Loucy (cell line): ENCODE results near the gene TAS2R39.

ENCODE experiments used
- H2AFZ ChIP-seq: fragments of 200-600 bp; sonication (generic); 2 replicates; pipeline ENCODE4 v1.6.0; 2016; ENCODE audit warnings: antibody characterized with exemption, mild to moderate bottlenecking, low read length, moderate library complexity
- H3F3A ChIP-seq: fragments of 200-600 bp; 2 replicates; pipeline ENCODE4 v1.6.0; 2016; ENCODE audit warnings: antibody characterized with exemption, low read depth, mild to moderate bottlenecking
- H3K27me3 ChIP-seq: fragments of 200-600 bp; sonication (generic); 2 replicates; pipeline ENCODE4 v1.6.1; 2014; ENCODE audit warnings: low read length, mild to moderate bottlenecking; ENCODE audit not compliant: insufficient read depth, poor library complexity, severe bottlenecking
- H3K36me3 ChIP-seq: fragments of 200-600 bp; sonication (generic); 2 replicates; pipeline ENCODE4 v1.6.1; 2016; ENCODE audit warnings: low read length; ENCODE audit not compliant: insufficient read depth
- H3K4me1 ChIP-seq: fragments of 200-600 bp; sonication (generic); 2 replicates; pipeline ENCODE4 v1.5.1; 2014; ENCODE audit warnings: low read length, mild to moderate bottlenecking; ENCODE audit not compliant: insufficient read depth, poor library complexity, severe bottlenecking
- H3K4me2 ChIP-seq: fragments of 200-600 bp; sonication (generic); 2 replicates; pipeline ENCODE4 v1.6.0; 2014; ENCODE audit warnings: antibody characterized with exemption, low read length, low read depth, mild to moderate bottlenecking; ENCODE audit not compliant: poor library complexity, severe bottlenecking
- H3K4me3 ChIP-seq: fragments of 200-600 bp; sonication (generic); 2 replicates; pipeline ENCODE4 v1.5.1; 2014; ENCODE audit warnings: low read length, mild to moderate bottlenecking, mixed read lengths; ENCODE audit not compliant: poor library complexity, severe bottlenecking
- H3K79me2 ChIP-seq: fragments of 200-600 bp; sonication (generic); 2 replicates; pipeline ENCODE4 v1.6.1; 2014; ENCODE audit warnings: low read length; ENCODE audit not compliant: insufficient read depth
- H3K9ac ChIP-seq: fragments of 200-600 bp; sonication (generic); 2 replicates; pipeline ENCODE4 v1.6.0; 2014; ENCODE audit warnings: mild to moderate bottlenecking, low read depth, low read length, moderate library complexity; ENCODE audit not compliant: poor library complexity, severe bottlenecking
- H3K9me2 ChIP-seq: fragments of 200-600 bp; sonication (generic); replicated peaks from 2 replicates; pipeline ENCODE4 v1.6.1; 2016; ENCODE audit warnings: low read depth, low read length, mixed read lengths
- H3K9me3 ChIP-seq: fragments of 200-600 bp; sonication (generic); 2 replicates; pipeline ENCODE4 v1.6.1; 2014; ENCODE audit warnings: mild to moderate bottlenecking, antibody characterized with exemption, low read length, low read depth; ENCODE audit not compliant: insufficient read depth
- H4K20me1 ChIP-seq: fragments of 200-600 bp; sonication (generic); 2 replicates; pipeline ENCODE4 v1.6.0; 2014; ENCODE audit warnings: antibody characterized with exemption, low read length, mild to moderate bottlenecking; ENCODE audit not compliant: insufficient read depth, poor library complexity, severe bottlenecking
- EZH2phosphoT487 ChIP-seq: fragments of 200-600 bp; IDR thresholded peaks from 2 replicates; pipeline ENCODE4 v1.6.1; 2018; ENCODE audit warnings: antibody characterized with exemption, mild to moderate bottlenecking, moderate library complexity, borderline replicate concordance
- TF ChIP-seq, protein P1 (sequence below): fragments of 200-600 bp; sonication (generic); conservative IDR thresholded peaks from 2 replicates; pipeline ENCODE4 v1.5.1; 2014; ENCODE audit warnings: mild to moderate bottlenecking, antibody characterized with exemption, low read length

The TAS2R39 gene

DNA sequence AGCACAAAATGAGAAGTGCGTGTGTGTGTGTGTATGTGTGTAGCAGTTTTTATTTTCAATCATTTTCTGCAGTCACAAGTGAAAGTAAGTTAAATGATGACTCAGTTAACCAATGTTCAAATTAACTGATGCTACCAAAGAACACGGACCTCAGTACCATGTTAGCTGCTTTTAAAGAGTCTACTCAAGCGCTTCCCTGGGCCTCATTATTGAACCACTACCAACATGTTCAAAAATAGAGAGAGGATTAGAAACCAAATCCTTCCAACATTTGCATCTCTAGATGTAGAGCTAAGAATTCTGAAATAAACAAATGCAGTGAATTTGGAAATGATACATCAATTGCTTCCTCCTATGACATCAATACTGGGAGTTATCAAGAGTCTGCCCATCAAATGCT is at the start of gene TAS2R39:
TSS of gene TAS2R39 (plus strand) at position 396 of the 400 bp plus-strand sequence. CDS start at position 396, 0 bp downstream.
- H3K79me2 ChIP-seq = no peaks in the 10 kb centered on the region
- no peak within 1 kb of the TSS for H3K4me2 ChIP-seq
- TF ChIP-seq EZH2phosphoT487 = no peak
- TF ChIP-seq, protein P1, sequence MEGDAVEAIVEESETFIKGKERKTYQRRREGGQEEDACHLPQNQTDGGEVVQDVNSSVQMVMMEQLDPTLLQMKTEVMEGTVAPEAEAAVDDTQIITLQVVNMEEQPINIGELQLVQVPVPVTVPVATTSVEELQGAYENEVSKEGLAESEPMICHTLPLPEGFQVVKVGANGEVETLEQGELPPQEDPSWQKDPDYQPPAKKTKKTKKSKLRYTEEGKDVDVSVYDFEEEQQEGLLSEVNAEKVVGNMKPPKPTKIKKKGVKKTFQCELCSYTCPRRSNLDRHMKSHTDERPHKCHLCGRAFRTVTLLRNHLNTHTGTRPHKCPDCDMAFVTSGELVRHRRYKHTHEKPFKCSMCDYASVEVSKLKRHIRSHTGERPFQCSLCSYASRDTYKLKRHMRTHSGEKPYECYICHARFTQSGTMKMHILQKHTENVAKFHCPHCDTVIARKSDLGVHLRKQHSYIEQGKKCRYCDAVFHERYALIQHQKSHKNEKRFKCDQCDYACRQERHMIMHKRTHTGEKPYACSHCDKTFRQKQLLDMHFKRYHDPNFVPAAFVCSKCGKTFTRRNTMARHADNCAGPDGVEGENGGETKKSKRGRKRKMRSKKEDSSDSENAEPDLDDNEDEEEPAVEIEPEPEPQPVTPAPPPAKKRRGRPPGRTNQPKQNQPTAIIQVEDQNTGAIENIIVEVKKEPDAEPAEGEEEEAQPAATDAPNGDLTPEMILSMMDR = no peak

DNA sequence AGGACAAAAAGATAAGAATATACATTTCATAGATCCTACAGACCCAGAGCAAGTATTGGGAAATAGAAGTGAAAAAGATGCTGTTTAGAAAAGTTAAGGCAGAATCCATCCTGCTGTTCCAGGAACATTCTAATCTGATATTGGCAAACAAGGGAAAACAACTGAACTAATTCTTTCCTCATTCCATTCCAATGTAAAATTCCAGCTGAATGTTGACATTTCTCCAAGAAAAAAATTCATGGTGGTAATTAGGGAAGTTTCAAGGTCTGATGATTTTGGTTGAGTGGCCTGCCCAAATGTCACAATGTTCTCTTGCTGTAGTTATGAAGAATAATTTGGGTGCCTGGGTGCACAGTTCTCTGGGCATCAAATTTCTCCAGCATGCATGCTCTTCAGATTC is 36.1 kb upstream of the TAS2R39 start:
- no peaks in the 10 kb centered on the region; the same call in 1 of the 2 replicates for H3K9me3 ChIP-seq
- no peaks in the 10 kb centered on the region for H3K9me2 ChIP-seq
- H3K4me1 ChIP-seq = no peaks in the 10 kb centered on the region
- no peaks in the 10 kb centered on the region for H3K36me3 ChIP-seq
- H3K9ac ChIP-seq = no peak overlapping the region
- no peaks in the 10 kb centered on the region for H3K27me3 ChIP-seq
- H2AFZ ChIP-seq = no peak overlapping the region
- no peaks in the 10 kb centered on the region for H4K20me1 ChIP-seq
- H3K4me3 ChIP-seq = no peak overlapping the region
- H3K79me2 ChIP-seq = no peaks in the 10 kb centered on the region
- TF ChIP-seq, protein P1 = no peak
- TF ChIP-seq EZH2phosphoT487 = no peak
- no peaks in the 10 kb centered on the region for H3F3A ChIP-seq
- no peak overlapping the region for H3K4me2 ChIP-seq

More for the DNA sequence above, at the start of gene TAS2R39:
- Histone ChIP-seq H3K9me3 (no peaks in the 10 kb centered on the region), H3K4me1 (no peaks in the 10 kb centered on the region), H2AFZ (no peak within 1 kb of the TSS), H3K9me2 (no peaks in the 10 kb centered on the region), H3K4me3 (no peak within 1 kb of the TSS), H4K20me1 (no peaks in the 10 kb centered on the region), H3F3A (no peaks in the 10 kb centered on the region), H3K9ac (no peak within 1 kb of the TSS), H3K36me3 (no peaks in the 10 kb centered on the region), H3K27me3 (no peaks in the 10 kb centered on the region)

DNA sequence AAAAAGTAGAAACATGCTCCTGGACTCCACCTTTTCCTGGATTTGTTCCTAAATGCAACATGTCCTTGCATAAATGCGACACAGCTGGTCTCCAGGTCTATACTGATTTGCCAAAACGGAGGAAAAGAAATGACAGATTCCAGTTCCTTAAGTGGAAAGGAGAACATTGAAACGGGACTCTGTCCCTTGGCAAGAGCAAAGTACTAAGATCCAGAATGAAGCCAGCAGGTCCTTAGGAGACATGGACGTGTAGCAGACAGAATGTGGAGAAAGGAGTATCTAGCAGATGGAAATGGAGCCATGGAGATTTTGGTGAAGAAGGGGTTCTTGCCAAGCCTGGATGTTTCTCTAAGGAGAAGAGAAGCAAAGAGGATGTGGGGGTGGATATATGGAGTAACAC is 35.2 kb upstream of the TAS2R39 start:
- no peaks in the 10 kb centered on the region for H4K20me1 ChIP-seq
- no peaks in the 10 kb centered on the region for H3K79me2 ChIP-seq
- TF ChIP-seq, protein P1 = no peak
- TF ChIP-seq EZH2phosphoT487 = no peak
- H2AFZ ChIP-seq = no peak overlapping the region
- no peaks in the 10 kb centered on the region for H3K36me3 ChIP-seq
- no peak overlapping the region for H3K4me3 ChIP-seq
- H3F3A ChIP-seq = no peaks in the 10 kb centered on the region
- H3K27me3 ChIP-seq = no peaks in the 10 kb centered on the region
- no peaks in the 10 kb centered on the region; the same call in 1 of the 2 replicates for H3K9me3 ChIP-seq
- H3K9me2 ChIP-seq = no peaks in the 10 kb centered on the region
- H3K4me1 ChIP-seq = no peaks in the 10 kb centered on the region
- H3K4me2 ChIP-seq = no peak overlapping the region
- H3K9ac ChIP-seq = no peak overlapping the region
